ENCODE data around the gene ERVK3-1.

ERVK3-1 gene

DNA sequence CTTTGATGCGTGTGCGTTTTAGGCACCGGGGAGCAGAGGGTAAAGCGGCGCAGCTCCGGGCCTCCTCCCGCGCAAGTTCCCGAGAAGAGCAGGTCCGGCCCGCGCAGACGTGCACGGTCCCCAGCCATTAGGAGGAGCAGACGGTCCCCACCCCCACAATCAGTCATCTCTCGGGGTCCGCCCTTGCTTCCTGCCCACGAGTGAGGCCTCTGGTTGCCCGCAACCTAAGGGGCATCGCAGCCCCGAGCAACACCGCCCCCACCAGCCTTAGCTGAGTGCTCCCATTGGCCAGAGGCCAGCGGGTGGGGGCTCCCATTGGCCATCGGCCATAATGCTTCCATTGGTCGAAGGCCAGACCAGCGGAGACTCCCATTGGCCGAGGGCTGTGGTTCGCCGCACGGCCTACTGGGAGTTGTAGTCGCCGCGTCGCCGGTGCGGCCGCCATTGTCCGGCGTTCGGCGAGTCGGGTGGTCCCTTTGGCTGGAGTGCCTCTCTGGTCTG is 26.6 kb upstream of the ERVK3-1 start, which contains the start of gene ZNF8:
Gene ZNF8, plus strand, starts transcription at position 415 of the 501 bp plus-strand sequence. CDS start 127 bp downstream, outside the sequence.
- H3K56ac ChIP-seq (ENCODE audit: low read length) = peak within 1 kb of the TSS; percentile 91
- H3K36me3 ChIP-seq (ENCODE audit: control insufficient read depth, insufficient read depth, low read length) = peaks cover 3% of the 10 kb centered on the region
- peak; percentile 99 for DNase-seq
- H3K27me3 ChIP-seq (ENCODE audit: insufficient read depth, low read length, poor library complexity) = no peaks in the 10 kb centered on the region
- peak within 1 kb of the TSS; percentile 91 for H3K4me2 ChIP-seq (ENCODE audit: low read length)
- H3K79me2 ChIP-seq (ENCODE audit: control insufficient read depth, insufficient read depth, low read length) = peaks cover 35% of the 10 kb centered on the region
- H3K79me1 ChIP-seq (ENCODE audit: low read length) = peaks cover 15% of the 10 kb centered on the region
- peak within 1 kb of the TSS; percentile 94 for H3K9ac ChIP-seq (ENCODE audit: low read length)
- H3K4me3 ChIP-seq (ENCODE audit: low read length) = peak within 1 kb of the TSS; percentile 78
- WGBS (ENCODE audit: extremely low coverage, insufficient coverage, low lambda C conversion rate) = no CpG with 5 or more reads among the region's 42 CpGs
- peak within 1 kb of the TSS; percentile 66 for H3K27ac ChIP-seq (ENCODE audit: low read depth, low read length)
- peak within 1 kb of the TSS; percentile 64 for H3K18ac ChIP-seq (ENCODE audit: low read length)
- H2BK120ac ChIP-seq (ENCODE audit: low read depth, low read length) = no peak within 1 kb of the TSS
- no peak within 1 kb of the TSS for H2AK5ac ChIP-seq (ENCODE audit: low read length)
- no peak within 1 kb of the TSS for H2BK5ac ChIP-seq (ENCODE audit: low read length)
- H3K4ac ChIP-seq (ENCODE audit: low read depth, low read length) = peak within 1 kb of the TSS; percentile 92
- H3K23ac ChIP-seq (ENCODE audit: low read length) = no peak within 1 kb of the TSS
- peaks cover 7% of the 10 kb centered on the region for H3K4me1 ChIP-seq (ENCODE audit: control insufficient read depth, low read depth, low read length)
- H2BK15ac ChIP-seq (replicated peaks; ENCODE audit: low read depth) = no peak within 1 kb of the TSS
- peak within 1 kb of the TSS; percentile 21 for H4K5ac ChIP-seq (ENCODE audit: low read length)
- no peak within 1 kb of the TSS for H4K8ac ChIP-seq (ENCODE audit: low read depth, low read length)

DNA sequence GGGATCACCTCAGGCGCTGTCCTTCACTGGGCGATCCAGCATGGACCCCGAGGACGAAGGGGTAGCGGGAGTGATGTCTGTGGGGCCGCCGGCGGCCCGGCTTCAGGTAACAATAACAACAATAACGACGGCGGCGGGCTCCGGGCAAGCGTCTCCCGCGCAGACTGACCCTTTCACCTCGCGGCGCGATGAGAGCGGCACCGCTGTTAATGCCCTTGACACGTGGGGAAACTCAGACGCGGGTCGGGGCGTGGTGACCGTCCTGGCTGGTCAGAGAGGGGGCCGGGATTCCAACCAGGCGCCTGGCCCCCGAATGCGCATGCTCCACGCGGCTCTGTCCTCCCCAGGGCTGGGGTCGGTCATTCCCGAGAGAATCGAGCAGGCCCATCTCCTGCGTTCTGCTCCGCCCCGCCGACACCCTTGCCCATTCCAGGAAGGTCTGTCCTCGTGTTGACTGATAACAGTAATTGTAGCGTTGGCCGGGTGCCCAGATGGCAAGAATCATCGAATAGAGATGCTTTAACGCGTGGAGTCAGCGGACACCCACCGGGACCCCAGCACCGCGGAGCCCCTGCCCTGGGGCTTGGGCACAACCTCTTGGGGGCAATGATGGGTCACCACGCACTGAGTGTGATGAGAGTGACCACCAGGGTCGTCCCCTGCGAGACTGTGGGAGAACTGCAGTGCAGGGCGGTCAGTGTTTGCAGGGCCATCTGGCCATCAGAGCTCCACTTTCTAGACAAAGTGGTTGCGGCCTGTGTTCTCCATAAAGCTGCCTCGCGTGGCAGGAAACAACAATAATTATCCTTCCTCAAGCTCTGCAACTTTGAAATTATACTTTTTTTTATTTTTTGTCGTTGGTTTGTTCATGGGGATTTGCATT is 25.9 kb upstream of the ERVK3-1 start:
- Histone ChIP-seq H3K18ac (ENCODE audit: low read length) (peak overlapping the region; percentile 64), H3K36me3 (ENCODE audit: control insufficient read depth, insufficient read depth, low read length) (peaks cover 3% of the 10 kb centered on the region), H3K56ac (ENCODE audit: low read length) (peak overlapping the region; percentile 91)

DNA sequence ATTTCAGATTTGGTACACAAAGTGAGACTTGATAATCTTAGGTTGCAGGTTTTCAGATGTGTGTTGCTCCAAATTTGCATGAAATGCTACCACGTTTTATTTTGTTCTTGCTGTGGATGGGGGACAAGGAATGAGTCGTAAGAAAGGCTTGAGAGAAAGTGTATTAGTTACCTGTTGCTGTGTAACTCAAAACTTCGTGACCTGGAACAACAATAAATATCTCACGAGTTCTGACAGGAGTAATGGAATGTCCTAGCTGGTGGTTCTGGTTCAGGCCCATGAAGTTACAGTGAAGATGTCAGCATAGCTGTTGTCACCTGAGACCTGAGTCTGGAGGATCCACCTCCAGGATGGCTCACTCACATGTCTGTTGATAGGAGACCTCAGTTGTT is 25.3 kb upstream of the ERVK3-1 start:
- Histone ChIP-seq H3K36me3 (ENCODE audit: control insufficient read depth, insufficient read depth, low read length) (peaks cover 3% of the 10 kb centered on the region), H3K4ac (ENCODE audit: low read depth, low read length) (no peak overlapping the region), H3K56ac (ENCODE audit: low read length) (peak overlapping the region; percentile 58), H4K8ac (ENCODE audit: low read depth, low read length) (no peak overlapping the region), H3K27ac (ENCODE audit: low read depth, low read length) (no peak overlapping the region), H3K79me2 (ENCODE audit: control insufficient read depth, insufficient read depth, low read length) (peaks cover 45% of the 10 kb centered on the region), H3K27me3 (ENCODE audit: insufficient read depth, low read length, poor library complexity) (no peaks in the 10 kb centered on the region), H3K18ac (ENCODE audit: low read length) (no peak overlapping the region), H3K4me3 (ENCODE audit: low read length) (peak overlapping the region; percentile 25), H2BK120ac (ENCODE audit: low read depth, low read length) (no peak overlapping the region), H3K4me2 (ENCODE audit: low read length) (peak overlapping the region; percentile 91), H3K9ac (ENCODE audit: low read length) (peak overlapping the region; percentile 74), H2BK5ac (ENCODE audit: low read length) (no peak overlapping the region), H3K79me1 (ENCODE audit: low read length) (peaks cover 19% of the 10 kb centered on the region), H3K23ac (ENCODE audit: low read length) (no peak overlapping the region), H4K5ac (ENCODE audit: low read length) (no peak overlapping the region), H3K4me1 (ENCODE audit: control insufficient read depth, low read depth, low read length) (peaks cover 7% of the 10 kb centered on the region), H2BK15ac (replicated peaks; ENCODE audit: low read depth) (no peak overlapping the region), H2AK5ac (ENCODE audit: low read length) (no peak overlapping the region)
- no CpG with 5 or more reads among the region's 4 CpGs for WGBS (ENCODE audit: extremely low coverage, insufficient coverage, low lambda C conversion rate)
- peak; percentile 20 for DNase-seq

More for the DNA sequence above, 25.9 kb upstream of the ERVK3-1 start:
- Histone ChIP-seq H3K27me3 (ENCODE audit: insufficient read depth, low read length, poor library complexity) (no peaks in the 10 kb centered on the region), H4K8ac (ENCODE audit: low read depth, low read length) (no peak overlapping the region), H3K4me3 (ENCODE audit: low read length) (peak overlapping the region; percentile 74), H3K4me2 (ENCODE audit: low read length) (peak overlapping the region; percentile 91), H2AK5ac (ENCODE audit: low read length) (no peak overlapping the region), H3K4me1 (ENCODE audit: control insufficient read depth, low read depth, low read length) (peaks cover 7% of the 10 kb centered on the region), H2BK120ac (ENCODE audit: low read depth, low read length) (no peak overlapping the region), H4K5ac (ENCODE audit: low read length) (no peak overlapping the region), H3K9ac (ENCODE audit: low read length) (peak overlapping the region; percentile 74), H3K79me1 (ENCODE audit: low read length) (peaks cover 16% of the 10 kb centered on the region), H2BK15ac (replicated peaks; ENCODE audit: low read depth) (no peak overlapping the region), H3K27ac (ENCODE audit: low read depth, low read length) (peak overlapping the region; percentile 58), H2BK5ac (ENCODE audit: low read length) (no peak overlapping the region), H3K23ac (ENCODE audit: low read length) (no peak overlapping the region), H3K79me2 (ENCODE audit: control insufficient read depth, insufficient read depth, low read length) (peaks cover 41% of the 10 kb centered on the region), H3K4ac (ENCODE audit: low read depth, low read length) (peak overlapping the region; percentile 92)
- WGBS (ENCODE audit: extremely low coverage, insufficient coverage, low lambda C conversion rate) = no CpG with 5 or more reads among the region's 60 CpGs
- peak; percentile 87 for DNase-seq

DNA sequence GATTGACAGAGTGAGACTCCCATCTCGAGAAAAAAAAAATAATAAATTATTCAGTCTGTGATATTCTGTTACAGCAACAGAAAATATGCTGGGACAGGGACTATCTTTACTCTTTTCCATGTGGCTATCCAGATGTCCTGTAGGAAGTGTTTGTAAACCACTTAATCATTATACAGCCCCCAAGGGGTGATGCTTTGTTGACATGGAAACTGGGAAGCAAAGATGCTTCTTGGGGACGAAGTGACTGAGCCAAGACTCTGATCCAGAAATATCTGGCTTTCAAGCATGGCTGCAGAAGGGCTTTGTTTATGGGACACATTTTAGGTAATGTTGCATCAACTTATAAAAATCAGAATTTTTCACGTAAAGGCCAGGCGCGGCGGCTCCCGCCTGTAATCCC is 21.0 kb upstream of the ERVK3-1 start:
- Histone ChIP-seq H3K4me3 (ENCODE audit: low read length) (no peak overlapping the region), H3K56ac (ENCODE audit: low read length) (no peak overlapping the region), H3K4me2 (ENCODE audit: low read length) (no peak overlapping the region), H3K36me3 (ENCODE audit: control insufficient read depth, insufficient read depth, low read length) (peaks cover 19% of the 10 kb centered on the region), H4K8ac (ENCODE audit: low read depth, low read length) (no peak overlapping the region), H3K79me2 (ENCODE audit: control insufficient read depth, insufficient read depth, low read length) (peaks cover 50% of the 10 kb centered on the region), H3K9ac (ENCODE audit: low read length) (no peak overlapping the region), H3K18ac (ENCODE audit: low read length) (no peak overlapping the region), H2BK120ac (ENCODE audit: low read depth, low read length) (no peak overlapping the region), H3K4me1 (ENCODE audit: control insufficient read depth, low read depth, low read length) (peaks cover 7% of the 10 kb centered on the region), H3K27me3 (ENCODE audit: insufficient read depth, low read length, poor library complexity) (no peaks in the 10 kb centered on the region), H2AK5ac (ENCODE audit: low read length) (no peak overlapping the region), H3K27ac (ENCODE audit: low read depth, low read length) (no peak overlapping the region), H3K23ac (ENCODE audit: low read length) (no peak overlapping the region), H3K4ac (ENCODE audit: low read depth, low read length) (no peak overlapping the region), H3K79me1 (ENCODE audit: low read length) (peaks cover 25% of the 10 kb centered on the region), H2BK5ac (ENCODE audit: low read length) (no peak overlapping the region), H2BK15ac (replicated peaks; ENCODE audit: low read depth) (no peak overlapping the region), H4K5ac (ENCODE audit: low read length) (no peak overlapping the region)
- DNase-seq = no peak
- no CpG with 5 or more reads among the region's 7 CpGs for WGBS (ENCODE audit: extremely low coverage, insufficient coverage, low lambda C conversion rate)

DNA sequence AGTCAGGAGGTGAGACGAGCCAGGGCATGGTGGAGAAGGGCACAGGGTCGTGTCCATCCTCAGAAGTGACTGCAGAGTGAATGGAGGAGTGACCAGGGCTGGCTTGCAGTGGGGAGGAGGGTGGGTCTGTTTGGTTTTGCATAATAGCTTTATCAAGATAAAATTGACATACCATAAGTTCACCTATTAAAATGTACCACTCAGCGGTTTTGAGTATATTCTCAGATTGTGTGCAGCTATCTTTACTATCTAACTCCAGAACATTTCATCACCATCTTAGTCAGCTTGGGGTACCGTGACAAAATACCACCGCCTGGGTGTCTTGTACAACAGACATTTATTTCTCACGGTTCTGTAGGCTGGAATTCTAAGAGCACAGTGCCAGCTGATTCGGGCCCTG is 13.2 kb upstream of the ERVK3-1 start:
- Histone ChIP-seq H3K23ac (ENCODE audit: low read length) (no peak overlapping the region), H3K79me2 (ENCODE audit: control insufficient read depth, insufficient read depth, low read length) (no peaks in the 10 kb centered on the region), H4K5ac (ENCODE audit: low read length) (no peak overlapping the region), H3K4me1 (ENCODE audit: control insufficient read depth, low read depth, low read length) (no peaks in the 10 kb centered on the region), H2AK5ac (ENCODE audit: low read length) (no peak overlapping the region), H3K36me3 (ENCODE audit: control insufficient read depth, insufficient read depth, low read length) (peaks cover 32% of the 10 kb centered on the region), H3K9ac (ENCODE audit: low read length) (no peak overlapping the region), H3K56ac (ENCODE audit: low read length) (no peak overlapping the region), H4K8ac (ENCODE audit: low read depth, low read length) (no peak overlapping the region), H3K79me1 (ENCODE audit: low read length) (peaks cover 16% of the 10 kb centered on the region), H3K18ac (ENCODE audit: low read length) (no peak overlapping the region), H3K4me3 (ENCODE audit: low read length) (no peak overlapping the region), H3K4me2 (ENCODE audit: low read length) (no peak overlapping the region), H2BK15ac (replicated peaks; ENCODE audit: low read depth) (no peak overlapping the region), H3K4ac (ENCODE audit: low read depth, low read length) (no peak overlapping the region), H2BK5ac (ENCODE audit: low read length) (no peak overlapping the region), H3K27ac (ENCODE audit: low read depth, low read length) (no peak overlapping the region), H2BK120ac (ENCODE audit: low read depth, low read length) (no peak overlapping the region), H3K27me3 (ENCODE audit: insufficient read depth, low read length, poor library complexity) (no peaks in the 10 kb centered on the region)
- DNase-seq = no peak
- WGBS (ENCODE audit: extremely low coverage, insufficient coverage, low lambda C conversion rate) = no CpG with 5 or more reads among the region's 7 CpGs

All from mesendoderm (in vitro differentiated cells).